Left colon (tissue), 2 donors: Measurements from ENCODE around the gene BABAM2. TPM values are rescaled to one million over a fixed set of nuclear protein-coding genes. Genes with fewer than 3 reads are reported as not detected.
"Not testable (repeated sequence)": the region's sequence is repeated elsewhere in the genome, so short reads cannot be mapped to it uniquely, and the experiment has no call there.

ENCODE experiments used
- ATAC-seq: fragments of 200-7000 bp; cut with Tn5 transposase; one replicate; pipeline ENCODE4 v1.9.1; 2020; ENCODE audit warnings: mild to moderate bottlenecking, moderate library complexity
- DNase-seq, 2 donors: peaks; one replicate each; pipeline ENCODE4 v3.0.0-alpha.2; 2020
- intact Hi-C, 2 donors: fragments of 100-400 bp; cut with DNase I in 1 of 2; cut with micrococcal nuclease in 1 of 2; formaldehyde crosslinking; loops; one replicate each; pipeline versions ENCODE4 v1.11.2 to v1.14.0; 2022; cut with DNase I, micrococcal nuclease
- total RNA-seq, 2 donors: library from RNA; stranded (reverse); fragmentation: NEBNext Ultra II Directional; extraction: Animal tissue kit (Norgen Biotek cat#: 25700); gene quantifications; one replicate each; pipeline ENCODE4 v1.2.1, GENCODE V29; 2021
- donor health status: DM: no; HTN: no; CAD: no.
- donor health status: DM: yes; HTN: yes; CAD: no.

The BABAM2 gene
- total RNA-seq, 2 donors from 2014 or later = 35.3 to 39.3 TPM

- intact Hi-C loops = no loop called here
- DNase-seq = no peak
- no peak for ATAC-seq
Measured at GRCh38 chr2:28319118-28320008, 428.8 kb downstream of the BABAM2 start.

GRCh38 chr2:28320009-28320365 is 429.5 kb downstream of the BABAM2 start:
- no peak for ATAC-seq
- DNase-seq = no peak
- intact Hi-C loops = no loop called here

- DNase-seq = no peak
- intact Hi-C loops = no loop called here
Measured at GRCh38 chr2:28320371-28320770, 429.8 kb downstream of the BABAM2 start.

GRCh38 chr2:28321426-28321825 is 430.9 kb downstream of the BABAM2 start:
- no peak for DNase-seq
- ATAC-seq = no peak
- intact Hi-C loops = no loop called here

More at GRCh38 chr2:28320371-28320770, 429.8 kb downstream of the BABAM2 start:
- no peak for ATAC-seq

GRCh38 chr2:28322051-28322450 is 431.5 kb downstream of the BABAM2 start:
- ATAC-seq = no peak
- intact Hi-C loops = no loop called here
- DNase-seq = no peak

- ATAC-seq (no peak), DNase-seq (no peak)
- intact Hi-C loops = no loop called here
Measured at GRCh38 chr2:28322456-28322855, 431.9 kb downstream of the BABAM2 start.

GRCh38 chr2:28322981-28323396 is 432.5 kb downstream of the BABAM2 start:
- intact Hi-C loops = no loop called here
- ATAC-seq = no peak

GRCh38 chr2:28325173-28325566 is 434.6 kb downstream of the BABAM2 start:
- no peak for DNase-seq
- intact Hi-C loops = no loop called here
- no peak for ATAC-seq

More at GRCh38 chr2:28322981-28323396, 432.5 kb downstream of the BABAM2 start:
- DNase-seq = no peak

- DNase-seq = no peak
- ATAC-seq = no peak
- intact Hi-C loops = no loop called here
Measured at GRCh38 chr2:28325567-28326468, 435.3 kb downstream of the BABAM2 start.

- intact Hi-C loops = no loop called here
- ATAC-seq (no peak), DNase-seq (no peak)
Measured at GRCh38 chr2:28326469-28326805, 435.9 kb downstream of the BABAM2 start.

- ATAC-seq (no peak), DNase-seq (no peak)
- intact Hi-C loops = no loop called here
Measured at GRCh38 chr2:28326881-28327505, 436.5 kb downstream of the BABAM2 start.

- intact Hi-C loops = no loop called here
- DNase-seq (no peak), ATAC-seq (no peak)
Measured at GRCh38 chr2:28327581-28327955, 437.0 kb downstream of the BABAM2 start.

- ATAC-seq (no peak), DNase-seq (no peak)
- intact Hi-C loops = no loop called here
Measured at GRCh38 chr2:28327956-28328922, 437.7 kb downstream of the BABAM2 start.

- ATAC-seq = no peak
- DNase-seq = no peak
- intact Hi-C loops = no loop called here
Measured at GRCh38 chr2:28329184-28329583, 438.7 kb downstream of the BABAM2 start.

GRCh38 chr2:28330722-28331121 is 440.2 kb downstream of the BABAM2 start:
- ATAC-seq, DNase-seq, intact Hi-C loops: not testable (repeated sequence)

- intact Hi-C loops = not testable (repeated sequence)
Measured at GRCh38 chr2:28331797-28332196, 441.3 kb downstream of the BABAM2 start.

GRCh38 chr2:28332696-28333095 is 442.2 kb downstream of the BABAM2 start:
- intact Hi-C loops = no loop called here
- DNase-seq = no peak
- no peak for ATAC-seq

More at GRCh38 chr2:28331797-28332196, 441.3 kb downstream of the BABAM2 start:
- DNase-seq, ATAC-seq: not testable (repeated sequence)
